Activated CD4-positive, alpha-beta T cell treated with anti-CD3 and anti-CD28 coated beads for 1 hour (primary cell): ENCODE results near the gene ACSL3.
"Not testable (repeated sequence)": the region's sequence is repeated elsewhere in the genome, so short reads cannot be mapped to it uniquely, and the experiment has no call there.

Source experiments
- DNase-seq: peaks from one replicate; pipeline ENCODE4 v3.0.0-alpha.2; 2020

The ACSL3 gene

GRCh38 chr2:222915092-222915957, 54.5 kb downstream of the ACSL3 start:
- no peak for DNase-seq

- no peak for DNase-seq
These were observed 55.7 kb downstream of the ACSL3 start for GRCh38 chr2:222916229-222917197.

- not testable (repeated sequence) for DNase-seq
These were observed 56.4 kb downstream of the ACSL3 start for GRCh38 chr2:222917212-222917611.

- DNase-seq = no peak
These were observed 59.1 kb downstream of the ACSL3 start for GRCh38 chr2:222919841-222920526.

- DNase-seq = no peak
These were observed 59.9 kb downstream of the ACSL3 start for GRCh38 chr2:222920657-222921186.

DNA sequence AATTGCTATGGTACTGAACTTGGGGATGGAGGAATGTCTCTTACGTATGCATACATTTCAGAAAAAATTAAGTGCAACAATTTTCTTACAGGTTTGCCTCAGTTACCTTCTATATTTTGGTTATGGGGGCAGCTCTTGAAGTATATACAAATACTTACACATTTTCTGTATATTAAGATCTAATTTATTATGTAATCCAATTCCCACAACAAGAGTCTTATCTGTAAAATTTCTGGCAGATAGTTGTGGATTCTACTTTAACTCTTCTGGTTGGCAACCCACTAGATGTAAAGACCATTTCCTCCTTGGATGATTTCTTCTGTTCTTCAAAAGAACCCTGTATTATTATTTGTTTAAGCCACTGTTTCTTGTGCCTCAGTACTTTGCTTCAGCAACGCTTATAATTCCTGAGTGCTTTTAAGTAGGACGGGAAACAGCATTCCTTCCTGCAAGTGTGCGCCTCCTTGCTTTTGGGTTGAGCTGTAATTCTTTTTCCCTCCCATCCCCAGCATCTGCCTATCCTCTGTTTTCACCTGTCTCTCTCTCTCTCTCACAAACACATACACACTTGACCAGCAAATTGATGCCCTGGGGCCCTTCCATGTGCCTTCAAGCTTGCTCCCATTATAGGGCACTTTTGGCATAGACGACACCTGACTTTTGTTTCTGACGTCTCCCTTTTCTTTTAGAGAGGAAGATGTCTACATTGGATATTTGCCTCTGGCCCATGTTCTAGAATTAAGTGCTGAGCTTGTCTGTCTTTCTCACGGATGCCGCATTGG, 61.4 kb downstream of the ACSL3 start:
- no peak for DNase-seq

GRCh38 chr2:222926915-222927314, 66.1 kb downstream of the ACSL3 start:
- DNase-seq = no peak

- DNase-seq = no peak
These were observed 66.8 kb downstream of the ACSL3 start for GRCh38 chr2:222927600-222927999.

- DNase-seq = no peak
These were observed 67.5 kb downstream of the ACSL3 start for GRCh38 chr2:222928335-222928734.

GRCh38 chr2:222930862-222931261, 70.0 kb downstream of the ACSL3 start:
- no peak for DNase-seq

DNA sequence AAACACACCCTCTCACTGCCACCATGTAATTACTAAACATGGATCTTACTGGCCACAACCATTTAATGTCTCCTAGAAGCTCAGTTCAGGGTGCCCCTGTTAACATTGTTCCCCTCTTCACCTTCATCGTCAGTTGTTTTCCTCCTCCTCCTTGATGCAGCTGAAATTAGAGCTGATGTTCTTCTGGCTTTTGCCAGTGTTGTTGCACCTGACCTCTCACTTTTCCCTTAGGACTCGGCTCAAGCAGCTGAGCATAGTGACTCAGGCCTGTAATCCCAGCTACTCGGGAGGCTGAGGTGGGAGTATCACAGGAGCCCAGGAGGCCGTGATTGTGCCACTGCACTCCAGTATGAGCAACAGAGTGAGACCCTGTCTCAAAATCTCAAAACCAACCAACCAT, 70.8 kb downstream of the ACSL3 start:
- DNase-seq = no peak

DNA sequence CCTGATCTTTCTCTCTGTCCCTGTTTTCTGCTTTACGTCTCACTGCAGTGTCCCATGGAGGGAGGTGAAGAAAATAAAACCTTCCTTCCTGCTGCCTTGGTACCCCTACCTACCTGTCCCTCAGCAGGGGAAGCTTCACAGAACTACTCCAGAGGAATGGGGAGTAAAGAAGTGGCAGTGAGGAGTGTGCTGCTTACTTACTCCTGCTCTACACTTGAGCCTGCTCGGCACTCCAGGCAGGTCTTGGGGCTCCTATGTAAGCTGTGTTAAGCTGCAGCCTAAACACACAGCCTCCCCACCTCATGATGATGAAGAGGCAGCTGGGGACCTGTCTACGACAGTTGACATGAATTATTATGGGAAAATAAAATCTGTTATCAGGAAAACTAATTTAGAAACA, 72.6 kb downstream of the ACSL3 start:
- DNase-seq = no peak

- DNase-seq = no peak
These were observed 75.0 kb downstream of the ACSL3 start for GRCh38 chr2:222935688-222936298.

- DNase-seq = no peak
These were observed 75.9 kb downstream of the ACSL3 start for GRCh38 chr2:222936705-222937104.

GRCh38 chr2:222938327-222938726, 77.5 kb downstream of the ACSL3 start:
- no peak for DNase-seq

DNA sequence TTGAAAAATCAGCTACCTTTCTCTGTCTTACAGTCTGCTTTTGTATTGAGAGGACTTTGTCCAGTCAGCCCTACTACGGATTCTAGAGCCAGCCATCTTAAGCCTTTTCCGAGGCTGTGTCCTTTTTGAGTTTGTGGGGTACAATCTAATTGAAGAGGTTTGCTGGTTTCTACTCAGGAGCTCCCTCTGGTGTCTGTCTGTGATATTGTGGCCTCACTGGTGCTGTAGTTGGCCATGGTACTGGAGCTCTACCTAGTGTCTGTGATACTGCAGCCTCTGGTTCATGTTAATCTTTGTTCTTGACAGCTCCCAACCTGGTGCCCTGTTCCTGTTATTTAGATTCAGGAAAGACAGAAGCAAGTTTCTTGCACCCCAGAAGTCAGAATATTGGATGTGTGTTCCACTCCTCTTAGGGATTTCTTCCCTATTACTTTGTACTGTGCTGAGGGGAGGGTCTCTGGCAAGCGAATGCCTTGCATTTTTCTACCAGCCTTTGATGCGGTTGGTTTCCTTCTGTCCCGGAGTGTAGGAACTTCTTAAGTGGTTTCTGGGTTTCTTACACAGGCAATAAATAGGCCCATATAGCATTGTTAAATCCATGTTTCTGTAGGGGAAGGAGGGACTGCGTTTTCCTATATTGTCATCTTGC, 78.5 kb downstream of the ACSL3 start:
- DNase-seq = no peak

DNA sequence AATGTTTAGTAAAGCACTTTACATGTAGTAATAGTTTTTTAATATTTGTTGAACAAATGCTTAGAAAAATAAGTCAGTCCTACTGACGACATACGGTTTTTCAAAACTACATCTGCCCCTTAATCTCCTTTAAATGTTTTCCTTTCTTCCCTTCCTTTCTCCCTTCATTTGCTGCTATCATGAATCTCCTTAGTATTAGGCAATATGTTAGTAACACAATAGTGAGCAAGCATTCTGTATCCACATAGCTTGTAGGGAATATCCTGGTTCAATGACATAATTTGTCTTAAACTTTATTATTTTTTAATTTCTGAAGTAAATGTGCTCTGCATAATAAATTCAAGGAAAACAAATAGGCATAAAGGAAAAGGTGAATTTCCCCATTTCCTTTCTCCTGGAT, 79.1 kb downstream of the ACSL3 start:
- no peak for DNase-seq

DNA sequence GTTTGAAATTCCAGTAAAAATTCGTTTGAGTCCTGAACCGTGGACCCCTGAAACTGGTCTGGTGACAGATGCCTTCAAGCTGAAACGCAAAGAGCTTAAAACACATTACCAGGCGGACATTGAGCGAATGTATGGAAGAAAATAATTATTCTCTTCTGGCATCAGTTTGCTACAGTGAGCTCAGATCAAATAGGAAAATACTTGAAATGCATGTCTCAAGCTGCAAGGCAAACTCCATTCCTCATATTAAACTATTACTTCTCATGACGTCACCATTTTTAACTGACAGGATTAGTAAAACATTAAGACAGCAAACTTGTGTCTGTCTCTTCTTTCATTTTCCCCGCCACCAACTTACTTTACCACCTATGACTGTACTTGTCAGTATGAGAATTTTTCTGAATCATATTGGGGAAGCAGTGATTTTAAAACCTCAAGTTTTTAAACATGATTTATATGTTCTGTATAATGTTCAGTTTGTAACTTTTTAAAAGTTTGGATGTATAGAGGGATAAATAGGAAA, 80.7 kb downstream of the ACSL3 start:
- no peak for DNase-seq

DNA sequence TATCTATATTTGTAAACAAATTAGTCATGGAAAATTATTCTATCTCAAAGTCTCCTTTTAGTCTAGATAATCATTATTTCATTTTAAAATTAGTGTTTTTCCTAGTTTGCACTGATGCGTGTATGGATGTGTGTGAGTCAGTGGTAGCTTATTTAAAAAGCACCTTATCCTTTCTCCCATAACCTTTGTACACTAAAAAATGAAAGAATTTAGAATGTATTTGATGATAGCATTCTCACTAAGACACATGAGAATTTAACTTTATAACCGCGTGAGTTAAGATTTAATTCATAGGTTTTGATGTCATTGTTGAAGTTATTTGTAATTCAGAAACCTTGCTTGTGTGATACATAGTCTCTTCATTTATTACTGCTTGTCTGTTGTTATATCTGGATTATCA, 81.7 kb downstream of the ACSL3 start:
- no peak for DNase-seq

DNA sequence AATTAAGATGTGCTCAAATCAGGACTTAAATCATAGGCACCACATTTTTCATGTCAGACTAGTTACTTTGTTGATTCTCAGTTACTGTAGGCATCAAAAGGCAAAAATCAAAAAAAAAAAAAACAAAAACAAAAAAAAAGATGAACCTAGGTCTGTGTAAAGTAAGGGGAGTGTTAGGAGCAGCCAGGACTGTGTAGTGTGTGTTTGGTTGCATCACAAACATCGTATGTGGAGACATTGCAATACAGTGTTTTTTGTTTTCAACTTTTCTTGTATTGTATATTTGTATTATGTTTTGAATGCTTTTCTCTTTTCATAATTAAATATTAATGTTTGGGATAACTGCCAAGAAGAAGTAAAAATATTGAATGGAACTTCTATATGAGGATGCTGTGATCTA, 82.1 kb downstream of the ACSL3 start:
- DNase-seq = no peak

DNA sequence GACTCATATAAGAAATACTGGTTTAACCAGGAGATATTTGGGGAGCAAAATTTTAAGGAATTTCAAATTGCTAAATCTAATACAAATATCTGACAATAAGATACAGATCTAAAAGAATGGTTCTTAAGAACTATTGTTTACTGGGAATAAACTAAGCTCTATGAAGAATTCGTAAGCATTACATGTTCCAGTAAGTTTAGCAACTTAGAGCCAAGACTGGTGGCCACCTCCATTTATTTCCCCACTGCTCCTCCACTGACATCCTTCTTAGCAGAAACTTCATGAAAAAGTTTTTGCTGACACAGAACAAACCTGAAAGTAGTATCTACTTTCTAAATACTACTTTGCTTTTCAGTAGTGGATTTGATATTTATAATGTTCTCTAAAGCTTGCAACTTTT, 83.0 kb downstream of the ACSL3 start:
- DNase-seq = no peak
